SJSA1 (cell line): ENCODE results near the gene IL5RA. TPM values are rescaled to one million over a fixed set of nuclear protein-coding genes. Genes with fewer than 3 reads are reported as not detected.

Experiments used
- total RNA-seq: library from RNA; depleted of rRNA; stranded (reverse); fragments of >200 nt; shearing (Covaris generic); gene quantifications from 2 replicates; pipeline ENCODE4 v1.2.3, GENCODE V29; 2014; rRNA removed

The IL5RA gene
- total RNA-seq, 1 experiment from 2014 or later, result not detected

Other genes with a start within 250 kb of the IL5RA start
- gene TRNT1, start 16.6 kb upstream of the IL5RA start, total RNA-seq, result 18.9 and 36.7 TPM in 2 replicates
- 18.5 and 52.5 TPM in 2 replicates for gene CRBN, start 69.3 kb upstream of the IL5RA start, total RNA-seq